GM19438 (cell line): ENCODE results near the gene FAM78B.

Experiments used
- ATAC-seq: cut with Tn5 transposase; IDR thresholded peaks from one replicate; pipeline ENCODE4 v1.9.1; 2021; ENCODE audit warnings: low read depth; ENCODE audit not compliant: unreplicated experiment

Gene FAM78B, protein sequence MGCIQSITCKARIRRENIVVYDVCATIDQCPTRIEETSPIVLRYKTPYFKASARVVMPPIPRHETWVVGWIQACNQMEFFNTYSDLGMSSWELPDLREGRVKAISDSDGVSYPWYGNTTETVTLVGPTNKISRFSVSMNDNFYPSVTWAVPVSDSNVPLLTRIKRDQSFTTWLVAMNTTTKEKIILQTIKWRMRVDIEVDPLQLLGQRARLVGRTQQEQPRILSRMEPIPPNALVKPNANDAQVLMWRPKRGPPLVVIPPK

DNA sequence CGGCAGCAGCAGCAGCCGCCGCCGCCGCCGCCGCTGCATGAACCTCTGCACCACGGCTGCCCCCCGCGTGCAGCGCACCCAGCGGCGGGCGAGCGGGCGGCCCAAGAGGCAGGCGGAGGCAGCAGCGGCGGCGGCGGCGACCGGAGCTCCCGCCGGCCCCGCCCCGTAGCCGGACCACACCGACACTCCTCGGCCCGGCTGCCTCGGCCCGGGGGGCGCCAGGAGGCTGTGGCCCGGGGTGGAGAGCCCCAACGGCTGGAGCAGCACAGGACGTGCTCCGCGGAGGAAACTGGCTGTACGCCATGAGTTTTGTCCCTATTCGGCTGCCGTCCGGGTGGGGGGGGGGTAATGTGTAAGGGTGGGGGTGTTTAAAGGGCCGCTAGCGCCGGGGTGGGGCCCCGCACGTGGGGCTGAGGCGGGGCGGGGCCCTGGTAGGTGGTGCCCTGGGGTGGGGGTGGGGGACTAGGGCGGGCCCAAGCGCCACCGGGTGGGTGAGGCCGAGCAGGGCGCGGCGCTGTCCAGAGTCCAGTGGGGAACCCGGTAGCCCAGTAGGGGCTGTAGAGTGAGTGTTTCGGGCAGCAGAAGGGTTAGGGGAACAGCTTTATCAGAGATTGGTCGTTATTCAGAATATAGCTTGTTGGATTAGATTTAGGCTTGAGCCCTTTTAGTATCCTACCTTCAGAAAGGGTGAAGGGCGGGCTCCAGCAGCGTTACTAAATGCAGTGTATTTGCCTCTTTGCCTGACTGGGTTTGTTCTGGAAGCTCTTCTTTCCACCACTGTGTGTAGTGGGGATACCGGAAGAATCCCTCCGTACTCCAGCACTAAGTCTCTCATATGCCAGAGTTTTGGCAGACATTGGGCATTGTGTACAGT is at the start of gene FAM78B:
Gene FAM78B (minus strand): TSS at position 304 of the 874 bp plus-strand sequence. CDS start 753 bp downstream, outside the sequence.
- ATAC-seq = peak; percentile 46

DNA sequence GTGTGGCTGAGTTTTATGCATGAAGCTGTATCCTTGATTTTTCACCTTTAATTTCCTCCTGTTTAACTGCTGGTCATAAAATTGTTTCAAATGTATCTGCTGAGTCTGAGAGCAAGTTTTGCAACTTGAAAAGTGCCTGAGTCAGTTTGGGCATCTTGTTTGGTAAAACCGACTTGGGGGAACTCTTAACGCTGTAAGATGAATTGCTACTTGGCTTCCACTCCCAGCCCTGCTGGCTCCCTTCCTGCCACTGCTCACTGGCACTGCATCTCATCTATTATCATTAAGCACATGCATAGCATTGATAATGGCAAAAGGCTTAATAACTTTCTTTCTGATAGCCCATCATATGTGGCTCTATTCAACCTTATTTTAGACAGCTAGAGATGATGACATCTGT is 35.7 kb upstream of the FAM78B start:
- ATAC-seq = no peak

DNA sequence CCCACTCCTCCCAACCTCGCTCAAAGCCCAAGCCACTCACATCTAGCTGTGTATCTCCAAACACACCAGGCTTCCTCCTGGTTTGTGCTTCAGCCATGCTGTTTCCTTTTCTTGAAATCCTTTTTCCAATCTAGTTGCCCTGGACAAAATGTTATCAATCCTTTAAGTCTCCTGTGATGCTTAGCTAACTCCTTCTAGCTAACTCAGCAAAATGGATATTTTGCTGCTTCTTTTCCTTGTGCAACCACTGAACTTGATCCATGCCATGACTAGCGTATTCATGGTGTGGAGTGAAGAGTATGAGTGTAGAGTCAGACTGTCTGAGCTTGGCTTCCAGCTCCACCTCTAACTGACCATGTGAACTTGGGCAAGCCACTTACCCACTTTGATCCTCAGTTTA is 33.9 kb upstream of the FAM78B start:
- no peak for ATAC-seq

DNA sequence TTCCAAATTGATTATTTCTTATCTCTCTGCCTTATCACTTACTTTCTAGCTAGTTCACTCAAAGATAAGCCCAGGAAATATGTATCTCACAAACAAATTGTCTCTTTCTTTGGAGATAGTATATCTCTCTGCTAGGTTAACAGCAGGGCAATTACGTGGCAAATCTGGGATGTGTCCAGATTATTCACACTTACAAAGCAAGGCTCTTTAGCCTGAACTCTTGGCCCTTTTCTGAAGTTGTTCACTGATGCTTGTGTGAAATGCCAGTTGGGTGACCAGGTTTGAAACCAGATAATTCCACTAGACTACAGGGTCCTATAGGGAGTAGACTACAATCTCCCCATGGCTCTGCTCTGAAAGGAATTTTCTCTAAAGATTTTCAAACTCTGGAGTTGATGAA is 30.8 kb upstream of the FAM78B start:
- ATAC-seq = no peak

DNA sequence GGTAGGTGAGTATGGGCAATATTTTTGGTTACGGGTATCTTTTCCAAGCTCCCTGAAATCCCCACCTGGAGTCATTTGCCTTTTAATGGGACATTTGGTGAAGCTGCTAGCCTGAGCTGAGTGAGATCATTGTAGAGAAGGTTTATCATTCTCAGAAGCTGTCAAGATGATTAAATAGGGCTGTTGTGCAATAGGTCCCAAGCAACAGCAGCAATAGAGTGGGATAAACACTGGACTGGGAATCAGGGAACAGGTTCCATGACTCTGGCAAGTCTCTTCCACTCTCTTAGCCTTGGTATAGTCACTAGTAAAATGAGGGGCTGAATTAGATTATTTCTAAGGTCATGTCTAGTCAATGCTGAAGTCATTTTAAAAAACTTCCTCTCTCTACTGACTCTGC is 30.3 kb upstream of the FAM78B start:
- no peak for ATAC-seq

DNA sequence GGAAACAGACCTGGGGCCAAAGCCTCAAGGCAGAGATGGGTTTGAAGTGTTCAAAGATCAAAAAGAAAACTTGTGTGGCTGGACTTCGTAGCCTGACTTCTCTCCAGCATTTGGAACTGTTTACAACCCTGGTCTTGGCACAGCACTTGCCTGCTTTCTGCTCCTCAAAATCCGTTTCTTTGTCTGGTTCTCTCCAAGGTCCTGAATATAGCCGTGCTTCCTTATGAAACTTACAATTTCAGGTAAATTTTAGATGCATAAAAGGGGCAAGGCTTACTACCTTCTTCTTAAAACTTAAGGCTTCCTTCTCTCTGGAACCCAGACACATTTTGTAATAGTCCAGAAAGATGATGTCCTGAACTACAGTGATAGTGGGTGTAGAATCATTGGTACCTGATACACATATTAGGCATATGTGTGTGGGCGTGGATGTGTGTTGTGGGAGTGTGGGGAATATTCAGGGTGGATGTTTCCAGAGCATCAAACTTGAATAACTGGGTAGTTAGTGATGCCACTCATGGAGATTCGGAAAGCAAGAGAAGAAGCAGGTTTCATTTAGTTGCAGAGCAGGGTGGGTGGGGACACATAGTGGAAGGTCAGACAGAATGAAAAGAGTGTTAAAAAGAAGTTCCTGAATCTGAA is 26.4 kb upstream of the FAM78B start:
- no peak for ATAC-seq

DNA sequence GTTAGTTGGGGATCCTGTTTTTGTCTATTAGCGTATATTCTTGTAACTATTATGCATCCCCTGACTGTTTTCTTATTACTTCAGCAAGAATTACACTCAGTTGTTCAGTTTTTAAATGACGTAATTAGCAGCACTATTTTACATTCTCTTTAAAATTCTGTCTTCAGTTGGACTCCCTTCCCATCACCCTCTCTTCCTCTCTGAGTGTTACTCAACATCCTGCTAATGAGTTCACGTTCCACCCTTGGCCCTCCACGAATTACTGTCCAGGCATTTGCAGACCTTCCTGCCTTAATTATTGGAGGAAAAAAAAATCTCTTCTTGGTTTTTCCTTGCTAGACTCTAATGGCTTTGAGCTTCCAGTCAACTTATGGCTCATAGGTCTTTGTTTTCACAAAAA is 23.6 kb upstream of the FAM78B start:
- ATAC-seq = no peak

DNA sequence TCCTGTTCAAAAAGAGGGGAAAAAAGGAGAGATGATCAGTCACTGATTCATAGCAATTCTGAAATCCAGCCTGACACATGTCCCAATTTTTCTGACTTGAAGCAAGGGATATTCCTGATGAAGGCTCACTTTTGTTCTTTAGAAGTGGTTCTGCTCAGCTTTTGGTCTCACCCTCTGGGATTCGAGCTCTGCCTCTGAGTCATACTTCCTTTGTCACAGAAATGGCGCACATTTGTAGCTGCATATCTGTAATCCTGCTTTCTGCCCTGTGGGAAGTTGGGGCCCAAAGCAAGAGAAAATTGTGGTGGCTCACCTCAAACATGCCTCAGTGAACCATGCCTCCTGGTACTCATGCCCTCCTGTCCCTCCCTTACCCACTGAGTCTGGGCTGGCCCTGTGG is 22.3 kb upstream of the FAM78B start:
- no peak for ATAC-seq

DNA sequence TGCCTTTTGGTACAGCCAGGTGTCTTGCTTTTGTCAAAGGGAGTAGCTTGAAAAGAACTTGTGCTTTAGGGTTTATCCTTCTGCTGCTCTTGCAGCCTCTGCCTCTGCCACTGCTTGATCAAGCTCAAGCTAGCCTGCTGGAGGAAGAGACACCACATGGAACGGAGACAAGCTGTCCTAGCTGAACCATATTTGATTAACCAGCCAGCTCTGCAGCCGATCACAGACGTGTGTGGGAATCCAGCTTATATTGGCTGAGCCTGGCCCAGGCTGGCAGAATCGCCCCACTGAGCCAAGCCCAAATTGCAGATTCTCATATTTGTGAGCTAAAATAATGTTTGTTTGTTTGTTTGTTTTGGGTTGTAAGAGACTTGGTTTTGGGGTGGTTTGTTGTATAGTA is 18.7 kb upstream of the FAM78B start:
- no peak for ATAC-seq

DNA sequence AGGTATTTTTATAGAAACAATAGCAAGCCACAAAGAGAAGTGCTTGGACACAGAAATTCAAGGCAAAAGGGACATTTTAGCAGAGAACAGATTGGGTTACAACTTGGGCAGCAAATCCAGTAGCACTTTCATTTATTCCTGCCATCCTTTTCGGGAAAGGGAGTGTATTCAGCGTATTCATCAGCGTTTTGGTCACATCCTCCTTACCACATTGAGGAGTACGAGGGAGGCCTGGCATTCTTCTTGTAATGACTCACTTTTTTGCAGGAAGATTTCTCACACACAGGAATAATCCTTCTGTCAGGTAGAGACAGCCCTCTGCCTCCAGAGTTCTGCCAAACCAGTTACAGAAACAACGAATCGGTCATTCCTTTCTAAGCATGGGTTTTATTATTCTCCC is 18.1 kb upstream of the FAM78B start:
- ATAC-seq = no peak

DNA sequence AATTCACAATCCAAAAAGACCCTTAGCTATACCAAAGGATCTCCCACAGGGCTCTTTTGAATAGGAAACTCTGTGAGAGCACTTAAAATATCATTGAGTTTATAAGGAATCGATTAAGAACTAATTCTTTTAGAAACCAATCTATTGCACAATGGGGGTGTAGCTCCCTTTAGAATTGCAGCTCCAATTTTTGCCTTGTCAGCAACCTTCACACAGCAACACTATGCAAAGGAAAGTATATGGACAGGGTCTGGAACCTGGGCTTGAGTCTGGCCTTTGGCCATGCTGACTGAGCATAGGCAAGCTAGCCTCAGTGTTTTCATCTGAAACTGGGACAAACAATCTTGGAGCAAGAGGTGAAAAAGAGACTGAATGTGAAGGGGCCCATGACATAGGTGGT is 17.2 kb upstream of the FAM78B start:
- no peak for ATAC-seq

DNA sequence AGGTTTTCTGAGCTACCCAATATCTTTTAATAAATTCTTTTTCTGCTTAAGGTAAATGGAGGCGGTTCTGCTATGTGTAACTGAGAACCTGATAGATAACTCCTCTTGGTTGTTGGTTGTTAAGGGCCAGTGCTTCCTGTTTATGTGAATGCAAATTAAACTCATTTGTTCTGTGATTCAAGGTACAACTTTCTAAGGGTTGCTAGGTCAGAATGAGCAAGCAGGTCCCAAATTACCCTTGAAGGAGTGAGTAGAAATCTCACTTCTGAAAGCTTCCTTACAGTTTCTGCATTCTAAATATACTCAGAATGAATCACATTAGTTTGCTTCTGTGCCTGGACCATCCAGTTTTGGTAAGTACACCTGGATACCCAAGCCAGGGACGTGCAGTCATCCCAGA is 15.5 kb upstream of the FAM78B start:
- ATAC-seq = no peak

DNA sequence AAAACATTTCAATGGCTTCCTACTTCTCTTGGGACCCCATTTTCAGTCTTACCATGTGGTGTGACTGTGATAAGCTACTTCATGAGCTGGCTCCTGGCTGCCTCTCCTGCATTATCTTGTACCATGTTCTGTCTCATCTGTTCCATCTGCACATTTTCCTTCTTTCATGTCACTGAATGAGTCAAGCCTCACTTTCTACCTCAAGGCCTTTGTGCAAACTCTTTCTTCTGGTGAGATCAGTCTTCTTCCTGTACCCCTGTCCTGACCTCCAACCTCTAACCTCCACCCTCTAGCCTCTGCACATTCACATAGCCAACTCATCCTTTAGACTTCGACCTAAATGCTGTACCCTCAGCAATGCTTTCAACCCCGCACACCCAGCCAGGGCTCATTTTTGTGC is 9.6 kb upstream of the FAM78B start:
- no peak for ATAC-seq

DNA sequence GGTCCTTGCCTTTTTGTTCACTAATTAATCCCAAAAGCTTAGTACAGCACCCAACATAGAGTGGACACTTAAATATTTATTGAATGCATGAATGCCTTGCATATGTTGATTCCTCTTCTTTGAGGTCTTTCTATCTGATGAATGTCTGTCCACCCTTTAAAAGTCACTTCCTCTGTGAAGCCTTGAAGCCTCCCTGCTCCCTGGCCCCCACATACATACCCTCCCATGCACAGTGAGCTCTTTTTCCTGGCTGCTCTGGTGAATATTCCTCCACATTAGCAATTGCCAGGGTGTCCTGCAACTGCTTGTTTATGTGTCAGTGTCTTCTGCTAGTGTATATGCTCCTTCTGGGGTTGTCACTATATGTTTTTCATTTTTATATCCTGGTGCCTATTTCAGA is 8.2 kb upstream of the FAM78B start:
- no peak for ATAC-seq

DNA sequence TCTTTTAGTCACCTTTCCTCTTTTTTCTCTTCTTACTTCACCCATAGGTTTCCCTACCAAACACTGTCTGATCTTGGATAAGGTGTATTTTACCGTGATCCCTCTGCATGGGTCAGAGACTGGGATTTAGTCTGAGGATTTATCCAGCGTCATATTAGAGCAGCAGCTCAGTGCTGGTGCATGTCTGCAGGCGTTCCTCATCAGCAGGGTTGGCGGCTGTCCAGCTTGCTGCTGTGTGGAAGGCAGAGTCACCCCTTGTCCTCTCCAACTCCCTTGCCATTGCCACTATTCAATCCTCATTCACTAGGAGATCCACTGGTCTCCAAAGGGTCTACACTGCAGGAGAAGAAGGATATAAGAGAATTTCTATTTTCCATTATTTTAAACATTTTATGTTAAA is 7.3 kb upstream of the FAM78B start:
- no peak for ATAC-seq

DNA sequence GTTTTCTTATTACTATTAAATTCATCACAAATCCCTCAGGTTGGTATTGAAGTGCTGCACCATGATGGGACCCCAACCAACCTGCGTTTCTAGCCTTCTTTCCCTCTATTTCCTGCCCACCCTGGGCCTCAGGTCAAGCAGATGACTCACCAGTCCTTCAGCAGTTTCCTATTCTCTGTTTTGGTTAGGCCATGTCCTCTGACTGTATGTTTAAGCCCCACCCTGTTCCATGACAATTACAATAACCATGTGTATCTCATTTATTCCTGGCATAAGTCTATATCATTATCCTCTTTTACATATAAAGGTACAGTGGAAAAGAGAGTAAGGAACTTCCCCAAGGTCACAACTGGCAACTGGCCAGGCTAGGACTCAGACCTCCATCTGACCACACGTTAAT is 5.3 kb upstream of the FAM78B start:
- no peak for ATAC-seq

DNA sequence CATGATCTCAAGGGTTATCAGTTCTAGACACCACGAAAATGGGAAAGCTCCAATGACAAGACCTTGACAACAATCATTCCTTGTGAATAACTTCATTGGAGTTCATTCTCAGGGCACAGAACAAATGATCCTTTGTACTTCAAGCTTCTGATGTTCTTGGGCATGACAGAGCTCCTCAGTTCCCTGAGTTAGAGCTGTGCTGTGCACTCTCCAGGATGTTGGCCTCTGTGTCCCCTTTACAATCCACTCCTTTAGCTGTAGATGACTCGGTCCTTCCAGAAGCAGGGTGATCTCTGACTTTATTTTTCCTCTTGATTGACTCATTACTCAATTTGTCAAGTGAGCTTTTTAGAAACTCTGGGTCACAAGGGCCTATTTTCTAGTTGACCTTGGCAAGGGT is 3.9 kb upstream of the FAM78B start:
- ATAC-seq = no peak

DNA sequence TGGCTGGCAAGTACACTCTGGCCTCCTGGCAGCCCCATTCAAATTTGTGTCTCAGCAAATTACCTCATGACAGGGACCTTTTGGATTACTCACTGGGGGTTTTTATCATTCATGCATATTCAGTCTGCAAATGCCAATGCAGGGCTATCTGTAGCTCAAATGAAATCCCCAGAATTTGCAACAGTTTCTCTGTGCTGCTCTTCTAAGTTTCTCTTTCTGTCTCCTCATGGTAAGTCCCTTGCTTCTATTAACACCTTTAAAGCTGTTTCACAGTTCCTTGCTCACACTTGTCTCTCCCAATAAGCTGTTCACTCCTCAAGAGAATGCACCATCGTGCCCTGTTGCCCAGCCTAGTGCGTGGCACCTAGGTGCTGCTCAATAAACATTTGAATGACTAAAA is 3.3 kb upstream of the FAM78B start:
- ATAC-seq = no peak

DNA sequence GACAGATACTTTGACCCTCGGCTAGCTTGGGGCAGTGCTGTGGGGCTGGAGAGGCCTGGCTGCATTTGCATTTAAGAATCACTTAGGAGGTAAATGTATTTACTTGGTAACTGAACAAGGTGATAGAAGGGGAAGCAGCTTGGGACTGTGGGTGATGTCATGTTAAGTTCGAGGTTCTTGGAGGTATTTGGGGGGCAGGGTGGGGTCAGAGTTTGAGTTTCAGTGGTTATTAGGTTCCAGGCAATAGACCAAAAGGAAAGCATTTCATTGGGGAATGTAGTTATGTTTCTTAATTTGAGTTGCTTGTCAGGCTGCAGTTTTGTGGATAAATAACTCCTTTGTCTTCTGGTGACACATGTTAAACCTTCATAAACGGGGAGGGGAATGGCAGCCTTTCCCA is 2.4 kb upstream of the FAM78B start:
- ATAC-seq = no peak

DNA sequence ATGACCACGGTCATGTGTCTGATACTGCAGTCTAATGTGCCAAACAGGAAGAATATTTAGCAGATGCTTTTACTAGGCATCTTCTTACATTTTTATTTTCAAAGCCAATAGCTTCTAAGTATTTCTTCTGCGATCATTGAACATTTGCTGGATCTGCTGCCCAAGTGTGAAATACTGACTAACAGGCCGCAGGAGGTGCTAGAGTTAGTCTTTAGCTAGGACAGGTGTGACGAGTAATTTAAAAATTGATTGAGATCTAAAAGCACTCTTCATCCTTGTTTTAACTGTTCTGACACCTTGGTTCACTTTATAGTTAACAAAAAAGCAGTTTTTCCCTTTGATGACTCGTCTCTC is 748 bp upstream of the FAM78B start:
- no peak for ATAC-seq

DNA sequence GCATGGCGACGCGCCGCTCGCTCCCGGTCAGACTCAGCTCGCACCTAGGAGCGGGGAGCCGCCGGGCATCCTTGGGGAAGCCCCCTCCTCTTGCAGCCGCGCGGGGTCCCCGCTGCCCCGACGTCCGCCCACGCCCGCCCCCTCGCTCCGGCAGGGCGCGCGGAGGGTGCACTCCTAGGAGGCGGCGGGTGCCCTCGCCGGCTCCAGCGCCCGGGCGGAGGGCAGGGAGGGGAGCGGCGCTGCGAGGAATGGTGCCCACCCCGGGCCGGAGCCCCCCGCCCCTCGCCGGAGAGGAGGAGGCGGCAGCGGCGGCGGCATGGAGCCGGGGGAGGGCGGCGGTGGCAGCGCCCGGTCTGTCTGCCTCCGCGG is 488 bp downstream of the FAM78B start:
- ATAC-seq = no peak
